Measurements from ENCODE around the gene TBL3.

The TBL3 gene

GRCh38 chr16:2025878-2026460, 54.1 kb downstream of the TBL3 start:
- TF ChIP-seq CTCF (IDR thresholded peaks at IDR 0.05) (no peak), ZFX (IDR thresholded peaks at IDR 0.05; ENCODE audit: borderline replicate concordance) (no peak)
- 0 out of 2 replicates have a peak overlapping the region, but pooled peaks have one; percentile 80 for H3K27ac ChIP-seq

- H3K27ac ChIP-seq = peak within 1 kb of the TSS; percentile 80
- TF ChIP-seq CTCF (IDR thresholded peaks at IDR 0.05) = no peak
- no peak for TF ChIP-seq ZFX (IDR thresholded peaks at IDR 0.05; ENCODE audit: borderline replicate concordance)
Measured at GRCh38 chr16:2026461-2027023, 54.7 kb downstream of the TBL3 start, which contains the start of gene NHERF2. Gene NHERF2, plus strand, starts transcription at chr16:2026902. Its CDS starts 104 bp downstream, at chr16:2027006.

GRCh38 chr16:2027024-2028010, 55.5 kb downstream of the TBL3 start:
- peak; percentile 15; the same call in 1 of the 2 replicates for TF ChIP-seq CTCF (IDR thresholded peaks at IDR 0.05)
- no peak for TF ChIP-seq ZFX (IDR thresholded peaks at IDR 0.05; ENCODE audit: borderline replicate concordance)
- peak overlapping the region; percentile 80 for H3K27ac ChIP-seq

- TF ChIP-seq CTCF (IDR thresholded peaks at IDR 0.05) (no peak), ZFX (IDR thresholded peaks at IDR 0.05; ENCODE audit: borderline replicate concordance) (no peak)
- H3K27ac ChIP-seq = peak overlapping the region; percentile 80; the same call in 1 of the 2 replicates
Measured at GRCh38 chr16:2028146-2028545, 56.3 kb downstream of the TBL3 start.

- no peak overlapping the region for H3K27ac ChIP-seq
- no peak for TF ChIP-seq ZFX (IDR thresholded peaks at IDR 0.05; ENCODE audit: borderline replicate concordance)
- no peak for TF ChIP-seq CTCF (IDR thresholded peaks at IDR 0.05)
Measured at GRCh38 chr16:2028620-2029220, 56.9 kb downstream of the TBL3 start.

GRCh38 chr16:2029350-2029749, 57.5 kb downstream of the TBL3 start:
- no peak overlapping the region for H3K27ac ChIP-seq
- TF ChIP-seq CTCF (IDR thresholded peaks at IDR 0.05) = no peak
- no peak for TF ChIP-seq ZFX (IDR thresholded peaks at IDR 0.05; ENCODE audit: borderline replicate concordance)
